Hematopoietic multipotent progenitor cell treated with erythropoietin and hydrocortisone succinate and interleukin-3 and kit ligand, for 8 days (in vitro differentiated cells): Measurements from ENCODE around the gene TRAF1.
A peak's percentile ranks its signal among the peaks of the same experiment; 100 is the strongest.

ENCODE experiments used
- DNase-seq: peaks from one replicate; pipeline ENCODE4 v3.0.0-alpha.2; 2015

Gene TRAF1

DNA sequence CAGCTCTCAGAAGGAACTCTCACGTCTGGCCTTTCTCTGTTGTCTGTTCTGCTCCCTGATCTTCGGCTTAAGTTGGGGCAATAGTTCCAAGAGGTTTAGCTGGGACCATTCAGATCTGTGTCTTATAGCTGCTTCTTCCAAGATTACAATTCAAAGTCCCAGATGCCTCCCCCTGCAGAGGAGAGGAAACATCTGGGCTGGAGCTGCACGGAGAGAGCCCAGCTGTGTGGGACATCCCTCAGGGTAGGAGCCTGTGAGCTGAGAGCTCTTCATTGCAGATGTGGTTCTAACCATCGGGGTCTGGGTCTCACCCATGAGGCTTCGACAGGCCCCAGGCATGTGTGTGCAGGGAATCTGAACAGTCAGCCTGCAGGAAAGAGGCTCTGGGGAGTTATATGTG, 40.6 kb downstream of the TRAF1 start:
- DNase-seq: no peak

DNA sequence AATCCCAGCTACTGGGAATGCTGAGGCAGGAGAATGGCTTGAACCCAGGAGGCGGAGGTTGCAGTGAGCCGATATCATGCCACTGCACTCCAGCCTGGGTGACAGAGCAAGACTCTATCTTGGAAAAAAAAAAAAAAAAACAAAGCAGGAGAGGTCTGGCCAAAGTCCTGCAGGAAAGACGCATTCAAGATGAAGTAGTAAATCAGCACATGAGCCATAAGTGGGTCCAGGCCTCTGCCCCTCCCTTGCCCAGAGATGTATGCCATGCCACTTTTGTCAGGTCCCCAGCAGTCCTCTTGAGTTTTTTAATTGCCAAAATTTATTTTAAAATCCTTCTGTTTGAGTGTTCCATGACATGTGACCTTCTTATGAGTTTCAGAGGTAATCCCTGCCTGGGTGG, 41.1 kb downstream of the TRAF1 start:
- no peak for DNase-seq

DNA sequence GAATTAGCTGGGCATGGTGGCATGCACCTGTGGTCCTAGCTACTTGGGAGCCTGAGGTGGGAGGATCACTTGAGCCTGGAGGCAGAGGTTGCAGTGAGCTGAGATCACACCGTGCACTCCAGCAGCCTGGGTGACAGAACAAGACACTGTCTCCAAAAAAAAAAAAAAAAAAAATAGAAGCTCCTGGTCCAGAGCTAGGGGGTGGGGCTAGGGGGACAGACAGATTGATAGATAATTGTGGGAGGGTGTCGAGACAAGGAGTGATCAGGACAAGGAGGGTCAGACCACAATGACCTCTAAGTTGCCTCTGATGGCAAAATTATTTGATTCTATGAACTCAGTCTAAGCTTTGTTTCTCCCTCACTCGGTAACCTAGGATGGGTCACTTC, 43.0 kb downstream of the TRAF1 start:
- no peak for DNase-seq

DNA sequence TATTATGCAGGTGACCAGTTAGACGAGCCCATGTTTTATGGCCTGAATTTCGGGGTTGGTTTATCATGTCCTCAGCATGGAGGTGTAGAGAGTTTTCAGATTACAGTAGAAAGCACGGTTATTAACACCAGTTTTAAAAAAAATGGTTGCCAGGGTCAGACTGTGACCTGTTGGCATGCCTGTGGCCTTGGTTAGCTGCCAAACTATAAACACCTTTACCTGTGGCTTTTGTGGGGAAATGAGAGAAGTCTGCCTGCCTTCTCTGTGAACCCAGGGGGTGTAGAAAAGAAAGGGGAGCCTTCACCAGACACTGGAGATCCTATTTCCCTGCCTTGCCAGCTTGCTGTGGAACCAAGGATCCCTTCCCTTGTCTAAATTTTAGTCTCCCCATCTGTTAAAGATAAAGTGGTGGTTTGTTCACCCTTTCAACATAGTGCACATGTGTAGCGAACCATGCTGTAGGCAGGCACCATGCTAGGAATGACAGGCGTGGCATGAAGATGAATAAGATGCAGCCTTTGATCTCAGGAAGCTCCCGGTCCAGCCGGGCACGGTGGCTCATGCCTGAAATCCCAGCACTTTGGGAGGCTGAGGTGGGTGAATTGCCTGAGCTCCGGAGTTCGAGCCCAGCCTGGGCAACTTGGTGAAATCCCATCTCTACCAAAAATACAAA, 43.5 kb downstream of the TRAF1 start:
- DNase-seq: no peak

DNA sequence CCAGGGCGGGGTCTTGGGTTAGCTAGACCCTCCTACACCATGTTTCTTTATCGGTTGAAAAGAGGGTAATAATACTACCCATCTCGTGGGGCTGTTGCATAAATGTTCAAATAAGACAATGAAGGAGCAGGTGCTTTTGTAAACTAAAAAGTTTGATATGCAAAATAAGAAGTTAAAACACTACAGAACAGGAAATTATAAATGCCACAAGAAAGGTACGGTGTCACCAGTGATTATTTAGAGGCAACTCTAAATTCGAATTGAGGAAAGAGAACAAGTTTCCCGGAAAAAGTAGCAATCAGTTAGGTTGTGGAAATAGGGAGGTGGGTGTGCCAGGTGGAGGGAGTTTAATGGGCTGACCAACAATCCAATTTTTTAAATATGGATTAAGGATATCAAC, 47.1 kb downstream of the TRAF1 start:
- no peak for DNase-seq

DNA sequence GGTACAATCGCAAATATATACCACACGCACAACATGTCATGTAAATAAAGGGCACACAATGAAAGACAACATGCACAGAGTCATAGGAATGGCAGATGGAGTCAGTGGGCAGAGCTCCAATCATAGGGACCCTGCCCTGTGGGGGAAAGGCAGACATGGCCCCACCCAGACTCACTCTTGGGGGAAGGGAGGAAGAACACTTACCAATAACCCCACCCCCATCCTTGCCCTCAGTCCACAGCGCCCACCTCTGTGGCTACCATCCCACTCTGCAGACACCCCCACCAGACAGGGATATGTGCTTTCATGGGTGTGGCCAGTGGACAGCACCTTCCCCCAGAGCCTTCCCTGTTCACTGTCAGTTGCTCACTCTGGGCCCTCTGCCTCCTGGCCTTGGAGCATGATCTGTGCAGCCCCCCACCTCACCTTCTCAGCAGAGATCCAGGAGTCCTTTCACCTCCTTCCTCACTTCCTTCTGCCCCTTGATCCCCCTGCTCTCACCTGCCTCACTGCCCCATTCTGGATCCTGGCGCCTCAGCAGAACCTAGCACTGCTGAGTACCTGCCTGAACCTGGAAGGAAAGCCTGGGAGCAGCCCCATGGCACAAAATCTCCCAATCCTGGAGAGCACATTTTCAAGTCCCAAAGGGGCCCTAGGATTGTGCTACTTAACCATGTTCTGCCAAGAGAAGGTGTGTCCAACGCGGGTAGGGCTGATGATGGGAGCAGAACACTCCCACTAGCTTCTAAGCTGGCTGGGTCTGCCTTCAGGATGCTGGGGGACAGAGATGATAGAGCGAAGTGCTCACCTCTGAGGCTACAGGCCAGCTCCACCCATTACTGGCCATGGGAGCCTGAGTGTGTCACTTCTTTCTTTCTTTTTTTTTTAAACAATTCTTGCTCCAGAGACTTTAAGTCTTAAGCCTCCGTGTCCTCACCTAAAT, 48.1 kb downstream of the TRAF1 start:
- peak; percentile 54 for DNase-seq

DNA sequence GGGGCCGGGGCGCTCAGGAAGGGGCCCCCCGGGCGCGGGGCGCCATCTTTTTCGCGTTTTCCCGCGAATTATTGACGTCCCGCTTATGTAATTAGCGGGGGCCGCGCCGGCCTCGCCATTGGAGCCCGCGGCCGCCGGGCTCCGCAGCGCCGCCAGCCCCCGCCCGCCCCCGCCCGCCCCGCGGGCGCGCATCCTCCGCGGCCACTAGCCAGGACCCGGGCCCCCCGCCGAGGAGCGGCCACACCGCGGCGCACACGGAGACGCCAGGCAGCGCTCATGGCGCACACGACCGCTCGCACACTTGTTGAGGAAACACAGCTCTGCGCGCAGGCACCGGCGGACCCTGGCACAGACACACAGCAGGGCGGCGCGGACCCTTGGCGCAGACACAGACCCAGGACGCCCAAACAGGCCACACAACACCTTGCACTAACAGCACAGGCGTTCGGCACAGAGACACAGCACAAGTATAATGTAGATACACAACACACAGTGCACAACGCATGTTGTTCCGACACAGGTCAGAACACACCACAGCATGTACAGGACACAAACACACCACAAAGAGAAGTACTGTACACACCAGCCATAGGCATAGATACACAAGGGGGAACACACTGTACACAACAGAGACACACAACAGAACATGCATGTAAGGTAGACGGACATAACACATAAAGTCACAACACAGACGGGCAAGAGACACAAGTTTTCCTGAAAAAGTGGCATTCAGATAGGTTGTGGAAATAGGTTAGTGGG, 49.1 kb downstream of the TRAF1 start:
- peak; percentile 71 for DNase-seq

DNA sequence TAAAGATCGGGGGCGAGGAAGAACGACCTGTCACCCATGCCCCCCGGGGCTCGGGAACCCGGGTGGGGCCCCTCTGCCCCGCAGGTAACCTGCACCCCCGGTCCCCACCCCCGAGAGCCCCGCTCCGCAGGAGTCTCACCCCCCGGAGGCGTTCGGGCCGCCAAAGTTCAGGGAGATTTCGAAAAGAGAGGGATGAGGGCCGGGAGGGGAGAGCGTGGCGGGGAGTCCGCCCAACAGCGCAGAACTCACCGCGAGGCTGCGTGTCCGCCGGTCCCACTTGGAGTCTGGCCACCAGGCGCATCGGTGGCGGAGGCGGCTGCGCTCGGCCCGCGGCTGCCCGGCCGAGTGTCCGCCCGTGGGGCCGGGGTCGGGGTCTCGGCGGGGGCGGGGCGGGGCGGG, 49.8 kb downstream of the TRAF1 start, which contains the start of gene PHF19:
Gene PHF19, minus strand, starts transcription at position 347 of the 399 bp plus-strand sequence. CDS start 2,447 bp downstream, outside the sequence.
- peak; percentile 36 for DNase-seq

DNA sequence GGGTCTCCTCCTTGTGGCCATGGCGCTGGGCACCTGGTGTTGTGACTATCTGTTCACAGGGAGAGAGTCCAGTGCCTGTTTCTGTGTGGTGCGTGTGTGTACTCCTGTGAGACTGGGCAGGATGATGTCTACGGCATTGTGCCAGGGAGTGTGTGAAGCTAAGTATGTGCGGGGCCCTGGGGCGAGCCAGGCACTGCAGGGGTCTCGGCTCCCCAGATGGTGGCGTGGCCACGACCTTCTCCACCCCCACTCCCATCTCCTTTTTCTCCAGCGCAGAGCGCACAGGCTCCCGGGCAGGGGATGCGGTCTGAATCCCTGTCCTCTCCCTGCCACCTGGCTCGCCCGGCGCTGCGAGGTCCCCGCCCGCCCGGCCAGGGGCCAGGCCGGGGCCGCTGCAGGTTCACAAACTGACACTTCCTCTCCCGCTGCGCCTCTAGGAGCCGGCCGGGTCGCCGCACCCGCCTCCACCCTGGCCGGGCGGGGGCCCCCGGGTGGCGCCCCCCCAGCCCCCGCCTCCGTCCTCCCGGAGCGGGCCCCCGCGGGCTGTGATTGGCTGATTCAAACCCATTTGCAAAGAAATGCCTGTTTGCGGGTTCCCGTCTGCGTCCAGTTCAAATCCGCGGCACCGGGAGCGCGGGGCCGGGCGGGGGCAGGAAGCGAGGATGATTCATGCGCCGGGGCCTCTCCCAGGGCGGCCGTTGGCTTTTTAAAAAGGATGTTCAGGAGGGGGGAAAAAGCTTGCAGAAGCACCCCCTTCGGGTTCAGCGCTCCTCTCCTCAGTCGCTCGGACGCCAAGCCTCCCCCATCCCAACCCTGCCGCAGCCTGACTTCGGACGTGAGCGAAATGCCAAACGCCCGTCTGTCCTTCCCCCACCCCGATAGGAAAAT, 50.4 kb downstream of the TRAF1 start:
- DNase-seq: peak; percentile 89

DNA sequence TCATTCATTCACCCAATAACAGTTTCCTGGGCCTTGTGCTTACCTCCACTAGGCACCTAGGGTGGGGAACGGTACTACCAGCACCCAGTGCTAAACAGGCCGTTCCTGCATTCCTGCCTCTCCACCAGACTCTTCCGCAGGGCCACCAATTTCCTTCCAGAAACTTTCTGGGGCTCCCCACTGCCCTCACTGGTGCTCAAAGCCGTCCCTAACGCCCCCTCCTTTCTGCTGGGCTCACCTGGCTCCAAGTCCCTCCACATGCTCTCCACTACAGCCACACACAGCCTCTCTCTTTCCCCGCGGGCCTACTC, 51.0 kb downstream of the TRAF1 start:
- DNase-seq: no peak

DNA sequence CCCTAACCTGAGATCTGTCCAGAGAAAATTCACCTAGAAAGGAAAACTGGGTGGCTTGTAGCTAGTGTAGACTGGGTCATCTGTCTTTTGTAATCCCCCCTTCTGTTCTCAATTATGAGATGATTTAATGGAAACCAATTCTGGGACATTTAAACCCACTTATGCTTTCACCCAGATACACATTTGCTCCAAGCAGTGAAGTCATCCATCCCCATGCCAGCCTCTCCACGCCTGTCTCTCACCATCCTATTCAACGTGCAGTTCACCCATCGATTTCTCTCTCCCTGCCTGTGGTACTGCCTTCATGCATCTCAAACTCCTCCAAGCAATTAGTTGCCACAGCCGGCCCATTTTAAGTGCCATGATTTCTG, 51.4 kb downstream of the TRAF1 start:
- no peak for DNase-seq

DNA sequence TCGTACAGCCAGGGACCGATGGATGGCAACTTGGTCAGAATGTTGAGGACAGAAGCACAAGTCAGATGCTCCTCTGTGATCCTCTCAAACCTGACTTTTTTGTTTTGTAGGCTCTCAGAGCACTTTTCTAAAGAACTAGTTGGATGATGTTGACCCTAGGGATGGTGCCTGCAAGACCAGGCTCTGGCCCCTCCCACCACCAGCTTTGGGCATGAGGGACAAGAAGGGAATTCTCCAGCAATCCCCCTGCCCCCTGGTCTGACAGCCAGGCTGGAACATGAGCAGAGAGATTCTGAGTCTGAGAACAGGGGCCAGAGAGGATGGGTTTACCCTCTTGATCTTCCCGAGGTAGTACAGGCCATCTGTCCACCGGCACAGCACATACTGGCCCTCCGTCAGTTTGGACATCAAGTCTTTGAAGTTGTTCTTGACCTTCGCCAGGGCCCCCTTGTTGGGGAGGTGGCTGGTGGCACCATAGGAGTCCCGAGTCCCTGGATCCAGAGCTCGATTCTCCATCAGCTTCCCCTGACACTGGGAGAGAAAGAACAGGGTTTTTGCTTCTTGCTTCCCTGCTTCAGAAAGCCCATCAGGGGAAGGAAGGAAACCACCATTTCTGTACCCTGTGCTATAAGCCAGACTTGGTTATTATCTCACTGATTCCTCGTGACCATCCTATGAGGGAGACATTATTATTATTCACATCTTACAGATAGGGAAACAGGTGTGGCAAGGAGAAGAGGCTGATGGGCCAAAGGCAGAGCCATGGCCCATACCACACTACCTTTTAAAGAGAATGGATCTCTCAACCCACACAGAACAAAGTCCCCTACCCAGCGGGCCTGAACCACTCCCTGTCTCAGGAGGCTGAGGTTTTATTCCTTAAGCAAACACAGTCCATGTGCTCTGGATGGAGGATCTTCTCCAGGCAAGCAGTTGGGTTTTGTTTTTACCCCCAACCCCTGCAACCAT, 52.1 kb downstream of the TRAF1 start:
- DNase-seq: no peak

DNA sequence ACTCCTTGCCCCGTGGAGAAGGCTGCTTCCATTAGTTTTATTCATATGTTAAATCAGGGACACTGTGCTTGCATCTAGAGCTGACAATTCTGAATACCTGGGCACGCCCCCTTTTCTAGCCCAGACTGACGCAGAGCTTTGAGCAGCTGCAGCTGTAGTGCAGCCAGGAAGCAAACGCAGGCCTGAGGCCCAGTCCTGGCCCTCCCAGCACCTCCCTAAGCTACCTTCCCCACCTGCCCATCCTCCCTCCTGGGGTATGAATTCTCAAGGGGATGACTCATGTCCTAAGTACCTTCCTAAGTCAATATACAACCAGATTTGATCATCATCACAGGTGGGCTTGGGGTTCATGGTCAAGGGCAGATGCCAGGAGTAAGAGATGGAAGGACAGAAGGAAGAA, 53.1 kb downstream of the TRAF1 start:
- DNase-seq: no peak

DNA sequence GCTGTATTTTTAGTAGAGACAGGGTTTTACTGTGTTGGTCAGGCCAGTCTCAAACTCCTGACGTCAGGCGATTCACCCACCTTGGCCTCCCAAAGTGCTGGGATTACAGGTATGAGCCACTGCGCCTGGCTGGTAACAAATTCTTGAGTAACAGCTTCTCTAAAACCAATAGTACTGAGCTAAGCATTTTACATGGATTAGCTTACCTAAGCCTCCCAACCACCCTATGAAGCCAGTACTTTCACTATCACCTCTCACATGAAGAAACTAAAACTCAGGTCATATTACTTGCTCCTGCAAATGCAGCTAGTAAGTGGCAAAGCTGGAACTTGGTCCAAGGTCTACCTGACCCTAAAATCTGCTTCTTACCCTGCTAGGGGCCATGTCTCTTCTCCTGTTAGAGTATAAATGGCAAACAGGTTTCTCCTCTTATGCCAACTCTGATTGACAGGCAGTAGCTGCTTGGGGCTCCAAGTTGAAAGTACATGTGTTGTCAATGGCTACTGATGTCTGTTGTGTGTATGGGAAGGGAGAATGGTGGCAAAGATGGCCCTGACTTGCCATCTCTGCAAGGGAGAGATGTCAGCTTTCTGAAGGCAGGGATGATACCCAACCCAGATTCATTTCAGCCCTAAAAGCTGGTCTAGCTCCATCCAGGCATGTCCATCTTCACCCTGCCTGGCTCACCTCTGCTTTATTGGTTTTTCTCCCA, 53.6 kb downstream of the TRAF1 start:
- DNase-seq: no peak

DNA sequence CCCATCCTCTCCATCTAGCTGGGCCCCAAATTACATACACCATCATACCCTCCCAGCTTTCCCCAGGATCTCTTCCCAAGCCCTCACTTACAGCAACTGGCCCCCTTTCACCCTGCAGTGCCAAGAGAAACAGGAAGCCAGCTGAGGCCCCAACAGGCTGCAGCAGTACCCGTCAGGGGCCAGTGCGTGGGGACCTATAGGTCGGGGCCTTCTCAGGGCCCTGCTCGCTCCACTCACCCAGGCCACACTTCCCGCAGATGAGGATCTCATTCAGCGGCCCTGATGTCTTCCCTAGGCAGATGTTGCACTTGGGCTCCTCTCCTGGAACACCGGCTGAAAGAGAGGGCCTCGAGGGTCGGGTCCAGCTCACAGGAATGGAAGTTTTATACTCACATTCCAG, 56.4 kb downstream of the TRAF1 start:
- no peak for DNase-seq

DNA sequence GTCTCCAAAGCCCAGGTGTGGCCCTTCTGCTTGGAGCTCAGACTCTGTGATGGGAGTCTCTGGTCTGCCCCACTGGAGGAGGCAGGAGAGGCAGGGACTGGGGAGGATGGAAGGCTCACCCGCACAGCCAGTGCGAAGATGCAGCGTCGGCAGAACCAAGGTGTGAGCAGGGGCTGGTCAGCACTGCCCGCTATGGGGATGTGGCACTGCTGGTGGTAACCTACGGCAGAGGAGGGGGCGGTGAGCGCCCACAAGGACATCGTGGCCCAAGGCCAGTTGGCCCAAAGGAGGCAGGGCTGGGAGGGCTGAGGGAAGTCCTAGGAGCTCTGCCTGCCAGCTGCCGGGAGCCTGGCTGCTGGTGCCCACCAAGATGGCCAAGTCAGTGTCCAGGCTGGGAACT, 56.9 kb downstream of the TRAF1 start:
- DNase-seq: no peak

DNA sequence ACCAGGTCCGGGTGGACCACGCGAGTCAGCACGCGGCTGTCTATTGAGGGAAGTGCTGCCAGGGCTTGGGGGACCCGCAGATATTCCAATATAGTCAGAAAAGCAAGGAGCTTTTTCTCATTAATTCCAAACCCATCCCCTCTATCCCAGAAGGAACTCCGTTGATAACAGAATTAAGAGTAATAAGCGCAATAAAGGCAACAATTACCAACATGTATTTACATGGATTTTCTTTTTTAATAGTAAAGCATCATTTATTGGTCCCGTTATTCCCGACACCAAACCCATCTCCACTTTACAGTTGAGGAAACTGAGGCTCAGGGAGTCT, 57.3 kb downstream of the TRAF1 start:
- no peak for DNase-seq

DNA sequence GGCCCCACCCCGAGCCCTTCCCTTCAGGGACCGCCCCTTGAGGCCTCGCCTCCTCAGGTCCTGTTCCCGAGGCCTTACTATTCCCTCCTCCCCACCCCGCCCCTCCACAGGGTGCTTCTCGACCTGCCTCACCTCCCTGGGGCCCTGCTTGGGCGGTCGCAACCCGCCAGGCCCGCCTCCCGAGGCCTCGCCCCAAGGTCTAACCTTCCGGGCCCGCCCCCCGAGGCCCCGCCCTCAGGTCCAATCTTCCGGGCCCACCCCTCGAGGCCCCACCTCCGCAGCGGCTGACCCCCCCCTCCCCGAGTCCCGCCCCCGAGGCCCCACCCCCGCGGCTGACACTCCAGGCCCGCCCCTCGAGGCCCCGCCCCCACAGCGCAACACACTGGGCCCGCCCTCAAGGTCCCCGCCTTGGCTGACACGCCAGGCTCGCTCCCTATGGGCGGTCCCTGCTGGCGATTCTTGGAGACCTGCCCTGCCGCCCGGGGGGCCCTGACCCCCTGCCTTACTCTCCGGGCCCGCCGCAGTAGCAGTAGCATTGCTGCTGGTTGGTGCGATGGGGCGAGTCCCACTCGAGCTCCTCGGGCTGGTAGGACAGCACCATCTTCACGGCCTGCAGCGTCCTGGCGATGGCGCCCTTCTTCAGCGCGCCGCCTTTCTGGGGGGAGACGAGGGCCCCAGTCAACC, 57.8 kb downstream of the TRAF1 start:
- DNase-seq: peak; percentile 96

DNA sequence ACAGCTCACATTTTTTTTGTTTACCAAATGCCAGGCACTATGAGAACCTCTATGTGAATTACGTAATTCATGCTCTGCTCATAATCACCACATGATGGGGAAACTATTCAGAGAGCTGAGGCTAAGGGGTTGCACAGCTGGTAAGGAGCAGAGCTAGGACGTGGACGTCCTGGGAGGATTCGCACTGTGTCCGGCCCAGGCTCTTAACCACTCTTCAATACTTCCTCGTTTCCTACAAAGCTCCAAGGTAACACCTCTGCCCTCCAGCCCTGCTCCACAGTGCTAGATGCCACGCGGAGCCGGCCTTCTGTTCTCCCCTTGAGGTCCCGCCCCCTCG, 58.3 kb downstream of the TRAF1 start:
- no peak for DNase-seq

DNA sequence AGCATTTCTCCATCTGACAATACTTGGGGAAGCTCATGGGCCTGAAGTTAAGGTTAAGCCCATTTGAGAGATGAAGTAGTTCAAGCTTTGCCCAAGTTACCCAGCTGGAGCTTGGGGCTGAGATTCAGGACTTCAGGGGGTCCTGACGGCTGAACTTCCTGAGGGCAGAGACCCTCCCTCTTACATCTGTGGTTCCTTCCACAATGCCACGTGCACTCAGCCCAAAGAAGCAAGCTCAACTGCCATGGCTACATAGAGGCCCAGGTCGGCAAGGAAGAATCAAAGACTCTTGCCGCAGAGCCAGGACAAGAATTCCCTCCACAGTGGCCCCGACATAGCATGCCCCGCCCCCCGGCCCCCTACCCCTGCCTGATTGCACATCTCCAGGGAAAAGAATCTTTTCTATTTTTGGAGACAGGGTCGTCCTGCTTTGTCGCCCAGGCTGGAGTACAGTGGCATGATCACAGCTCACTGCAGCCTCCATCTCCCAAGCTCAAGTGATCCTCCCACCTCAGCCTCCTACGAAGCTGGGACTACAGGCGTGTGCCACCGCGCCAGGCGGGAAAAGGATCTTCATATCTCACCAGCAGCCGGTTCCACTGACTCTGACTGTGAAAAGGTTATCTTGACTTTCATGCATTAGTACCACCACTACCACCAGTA, 58.8 kb downstream of the TRAF1 start:
- no peak for DNase-seq
